Parathyroid adenoma (tissue), 2 donors: Measurements from ENCODE around the gene HSPE1.

Source experiments
- H2AFZ ChIP-seq: fragments of 300-600 bp; sonication (generic); one replicate; pipeline ENCODE4 v1.7.0; 2017; ENCODE audit warnings: antibody characterized with exemption, mild to moderate bottlenecking
- H3K27ac ChIP-seq: fragments of 300-600 bp; sonication (generic); one replicate; pipeline ENCODE4 v1.7.0; 2017
- H3K27me3 ChIP-seq: fragments of 300-600 bp; sonication (generic); one replicate; pipeline ENCODE4 v1.7.0; 2017; ENCODE audit warnings: low read length; ENCODE audit not compliant: control insufficient read depth, insufficient read depth
- H3K36me3 ChIP-seq: fragments of 300-600 bp; sonication (generic); one replicate; pipeline ENCODE4 v1.7.0; 2017; ENCODE audit warnings: low read length; ENCODE audit not compliant: control insufficient read depth, insufficient read depth
- H3K4me1 ChIP-seq: fragments of 300-600 bp; sonication (generic); one replicate; pipeline ENCODE4 v1.7.0; 2017; ENCODE audit warnings: control low read depth
- H3K4me2 ChIP-seq: fragments of 300-600 bp; sonication (generic); one replicate; pipeline ENCODE4 v1.7.0; 2017; ENCODE audit warnings: low read length
- H3K4me3 ChIP-seq: fragments of 300-600 bp; sonication (generic); one replicate; pipeline ENCODE4 v1.7.0; 2017; ENCODE audit warnings: low read depth, low read length
- H3K79me2 ChIP-seq: fragments of 300-600 bp; sonication (generic); one replicate; pipeline ENCODE4 v1.7.0; 2017; ENCODE audit warnings: control low read depth
- H3K9ac ChIP-seq: fragments of 300-600 bp; sonication (generic); one replicate; pipeline ENCODE4 v1.7.0; 2017; ENCODE audit warnings: mild to moderate bottlenecking
- H3K9me3 ChIP-seq: fragments of 300-600 bp; sonication (generic); one replicate; pipeline ENCODE4 v1.7.0; 2017; ENCODE audit warnings: low read length; ENCODE audit not compliant: control insufficient read depth
- CTCF ChIP-seq: fragments of 300-600 bp; sonication (generic); IDR thresholded peaks from one replicate; pipeline ENCODE4 v1.7.0; 2017; ENCODE audit warnings: antibody characterized with exemption, mild to moderate bottlenecking
- donor health status: primary hyperparathyroidism.

Gene HSPE1

GRCh38 chr2:197514754-197515153 is 14.6 kb downstream of the HSPE1 start:
- Histone ChIP-seq H3K27me3 (no peaks in the 10 kb centered on the region), H3K27ac (peak overlapping the region; percentile 92), H2AFZ (peak overlapping the region; percentile 89), H3K4me2 (peak overlapping the region; percentile 85), H3K9ac (no peak overlapping the region), H3K4me1 (peaks cover 10% of the 10 kb centered on the region), H3K9me3 (no peaks in the 10 kb centered on the region), H3K4me3 (peak overlapping the region; percentile 70), H3K79me2 (peaks cover 40% of the 10 kb centered on the region), H3K36me3 (no peaks in the 10 kb centered on the region)
- TF ChIP-seq CTCF, result no peak

- Histone ChIP-seq H3K36me3 (no peaks in the 10 kb centered on the region), H3K4me1 (peaks cover 10% of the 10 kb centered on the region), H3K9ac (peak overlapping the region; percentile 22), H3K9me3 (no peaks in the 10 kb centered on the region), H2AFZ (peak overlapping the region; percentile 89), H3K27me3 (no peaks in the 10 kb centered on the region), H3K79me2 (peaks cover 40% of the 10 kb centered on the region), H3K4me3 (peak overlapping the region; percentile 70), H3K4me2 (peak overlapping the region; percentile 85), H3K27ac (peak overlapping the region; percentile 92)
- TF ChIP-seq CTCF, result no peak
These were observed 15.1 kb downstream of the HSPE1 start for GRCh38 chr2:197515315-197515738.

GRCh38 chr2:197515739-197516392 is 15.7 kb downstream of the HSPE1 start, which contains the start of gene MOB4:
Gene MOB4, plus strand, starts transcription at chr2:197516066. Its CDS starts 21 bp downstream, at chr2:197516087.
- Histone ChIP-seq H3K9me3 (no peaks in the 10 kb centered on the region), H3K4me2 (peak within 1 kb of the TSS; percentile 85), H3K4me3 (peak within 1 kb of the TSS; percentile 70), H3K9ac (peak within 1 kb of the TSS; percentile 95), H3K27me3 (no peaks in the 10 kb centered on the region), H2AFZ (peak within 1 kb of the TSS; percentile 89), H3K79me2 (peaks cover 41% of the 10 kb centered on the region), H3K27ac (peak within 1 kb of the TSS; percentile 92), H3K4me1 (peaks cover 10% of the 10 kb centered on the region), H3K36me3 (no peaks in the 10 kb centered on the region)
- no peak for TF ChIP-seq CTCF

- peak overlapping the region; percentile 95 for H3K9ac ChIP-seq
- H3K4me3 ChIP-seq, result peak overlapping the region; percentile 70
- peaks cover 10% of the 10 kb centered on the region for H3K4me1 ChIP-seq
- H3K79me2 ChIP-seq, result peaks cover 45% of the 10 kb centered on the region
- peak overlapping the region; percentile 92 for H3K27ac ChIP-seq
- no peak for TF ChIP-seq CTCF
- peak overlapping the region; percentile 85 for H3K4me2 ChIP-seq
- peak overlapping the region; percentile 89 for H2AFZ ChIP-seq
- no peaks in the 10 kb centered on the region for H3K36me3 ChIP-seq
- no peaks in the 10 kb centered on the region for H3K9me3 ChIP-seq
- H3K27me3 ChIP-seq, result no peaks in the 10 kb centered on the region
These were observed 16.2 kb downstream of the HSPE1 start for GRCh38 chr2:197516393-197516761.

- peak overlapping the region; percentile 85 for H3K4me2 ChIP-seq
- no peaks in the 10 kb centered on the region for H3K27me3 ChIP-seq
- H3K36me3 ChIP-seq, result no peaks in the 10 kb centered on the region
- H3K27ac ChIP-seq, result no peak overlapping the region
- no peak overlapping the region for H3K9ac ChIP-seq
- peaks cover 10% of the 10 kb centered on the region for H3K4me1 ChIP-seq
- H3K9me3 ChIP-seq, result no peaks in the 10 kb centered on the region
- H3K79me2 ChIP-seq, result peaks cover 51% of the 10 kb centered on the region
- no peak overlapping the region for H2AFZ ChIP-seq
- peak overlapping the region; percentile 70 for H3K4me3 ChIP-seq
- no peak for TF ChIP-seq CTCF
These were observed 17.0 kb downstream of the HSPE1 start for GRCh38 chr2:197517150-197517549.
